DMS53 treated with DMSO at 0.1 percent for 48 hours (cell line): Measurements from ENCODE around the gene MISP.

Experiments
- DNase-seq: peaks from one replicate; lab custom pipeline; 2025; ENCODE audit not compliant: unreplicated experiment; lab: John Stamatoyannopoulos, UW

MISP gene

GRCh38 chr19:772730-773436 lies 22.0 kb downstream of the MISP start:
- DNase-seq: no peak

- DNase-seq: no peak
These were observed 25.6 kb downstream of the MISP start for GRCh38 chr19:776549-776948.

GRCh38 chr19:778910-779653 lies 28.2 kb downstream of the MISP start:
- DNase-seq: no peak

DNA sequence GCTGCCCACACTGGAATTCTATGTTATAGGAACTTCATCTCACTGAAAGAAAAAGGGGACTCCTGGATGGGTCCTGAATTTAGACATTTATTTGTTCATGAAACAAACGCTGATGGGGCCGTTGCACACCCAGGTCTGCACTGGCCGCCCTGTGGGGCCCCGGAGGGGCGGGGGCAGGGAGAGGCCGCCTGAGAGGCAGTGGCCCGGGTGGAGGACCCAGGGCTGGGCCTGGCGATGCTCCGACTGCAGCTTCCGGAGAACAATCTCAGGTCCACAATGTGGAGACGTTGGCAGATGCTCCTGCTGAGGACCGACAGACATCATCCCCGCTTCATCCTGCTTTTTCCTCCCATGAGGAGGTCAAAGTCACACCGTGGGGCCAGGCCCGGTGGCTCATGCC lies 30.0 kb downstream of the MISP start:
- no peak for DNase-seq

DNA sequence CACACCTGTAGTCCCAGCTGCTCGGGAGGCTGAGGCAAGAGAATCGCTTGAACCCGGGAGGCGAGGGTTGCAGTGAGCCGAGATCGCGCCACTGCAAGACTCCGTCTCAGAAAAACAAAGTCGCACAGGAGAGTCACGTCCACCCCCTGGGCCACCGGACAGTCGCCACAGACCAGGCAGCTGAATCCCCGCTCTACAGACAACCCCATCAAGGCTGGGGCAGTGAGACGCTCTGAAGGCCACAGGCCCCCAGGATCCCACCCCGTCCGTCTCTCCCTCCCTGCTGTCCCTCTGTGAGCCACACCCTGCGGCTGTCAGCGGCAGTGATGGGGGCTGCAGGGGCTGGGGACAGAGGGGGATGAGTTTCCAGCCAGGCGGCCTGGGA lies 30.9 kb downstream of the MISP start:
- DNase-seq: no peak

DNA sequence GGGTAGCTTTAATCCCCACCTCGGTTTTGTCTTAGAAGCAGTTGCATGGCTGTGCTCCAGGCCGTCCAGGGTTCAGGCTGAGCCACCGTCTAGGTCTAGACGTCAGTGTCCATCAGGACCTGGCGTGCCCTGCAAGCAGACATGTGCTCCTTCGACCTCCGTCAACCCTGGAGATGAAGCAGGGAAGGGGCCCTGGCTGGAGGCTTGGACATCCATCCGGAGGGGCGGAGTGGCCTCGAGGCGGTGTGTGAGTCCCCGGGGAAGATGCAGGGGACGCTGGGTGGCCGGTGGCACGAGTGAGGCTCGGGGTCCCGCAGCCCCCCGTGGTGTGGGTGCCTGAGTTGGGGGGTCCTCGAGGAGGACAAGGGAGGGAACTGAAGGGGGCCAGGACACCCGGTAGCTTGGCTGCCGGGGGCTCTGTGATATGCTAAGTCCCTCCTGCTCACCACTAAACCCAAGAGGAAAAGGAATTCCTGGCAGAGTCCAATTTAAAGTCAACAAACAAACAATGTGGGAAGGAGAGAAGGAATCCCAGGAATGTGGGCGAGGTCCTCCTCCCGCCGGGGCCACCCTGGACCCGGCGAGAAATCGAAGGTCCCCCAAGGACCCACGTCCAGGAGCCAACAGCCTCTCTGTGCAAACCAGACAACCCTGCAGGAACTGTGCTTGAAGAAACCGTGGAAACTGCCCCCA lies 31.4 kb downstream of the MISP start:
- no peak for DNase-seq

DNA sequence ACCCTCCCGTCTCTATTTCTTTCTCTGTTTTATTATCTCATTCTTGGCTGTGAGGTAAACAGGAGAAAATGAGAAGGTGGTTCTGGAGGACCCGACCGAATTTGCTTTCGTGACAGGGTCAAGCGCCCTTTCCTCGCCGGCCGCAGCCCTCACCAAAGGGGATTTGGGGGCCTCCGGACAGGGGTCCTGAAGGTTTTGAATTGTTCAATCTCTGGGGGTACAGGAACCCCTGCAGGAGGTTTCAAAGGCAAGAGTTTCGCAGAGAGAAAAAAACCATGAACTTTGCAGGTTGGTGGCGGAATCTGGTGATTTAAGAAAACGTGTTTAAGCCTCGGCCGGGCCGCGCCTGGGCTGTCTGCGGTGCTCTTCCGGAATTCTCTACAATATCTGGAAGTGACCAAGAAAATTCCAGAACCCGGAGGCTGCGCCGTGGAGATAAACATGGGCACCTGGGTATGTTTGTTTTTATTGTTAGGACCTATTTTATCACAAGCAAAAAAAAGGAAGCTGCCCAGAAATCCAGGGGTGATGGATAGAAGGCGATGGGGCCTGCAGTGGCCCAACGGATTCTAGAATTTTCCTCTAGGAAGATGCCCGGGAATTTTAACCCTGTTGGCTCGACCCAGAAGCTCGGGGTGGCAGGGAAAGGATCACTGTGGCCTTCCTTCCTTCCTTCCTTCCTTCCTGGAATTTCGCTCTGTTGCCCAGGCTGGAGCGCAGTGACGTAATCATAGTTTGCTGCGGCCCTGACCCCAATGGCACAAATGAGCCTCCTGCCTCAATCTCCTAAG lies 32.2 kb downstream of the MISP start:
- no peak for DNase-seq

DNA sequence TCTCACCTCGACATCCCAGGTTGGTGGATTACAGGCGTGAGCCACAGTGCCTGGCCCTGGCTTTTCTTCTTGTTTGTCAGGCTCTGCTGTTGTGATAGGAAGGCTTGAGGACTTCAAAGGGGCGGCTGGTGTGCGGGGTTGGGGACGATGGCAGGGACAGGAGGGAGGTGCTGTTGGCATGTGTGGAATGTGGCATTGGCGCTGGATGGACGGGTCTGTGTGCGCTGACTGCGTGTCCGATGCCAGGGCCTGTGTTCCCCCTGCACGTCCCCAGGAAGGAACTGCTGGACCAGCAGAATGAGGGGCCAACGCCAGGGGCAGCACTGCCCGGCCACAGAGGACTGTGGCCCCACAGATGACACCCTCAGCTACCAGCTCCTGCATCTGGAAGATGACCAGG lies 33.6 kb downstream of the MISP start:
- DNase-seq: no peak

DNA sequence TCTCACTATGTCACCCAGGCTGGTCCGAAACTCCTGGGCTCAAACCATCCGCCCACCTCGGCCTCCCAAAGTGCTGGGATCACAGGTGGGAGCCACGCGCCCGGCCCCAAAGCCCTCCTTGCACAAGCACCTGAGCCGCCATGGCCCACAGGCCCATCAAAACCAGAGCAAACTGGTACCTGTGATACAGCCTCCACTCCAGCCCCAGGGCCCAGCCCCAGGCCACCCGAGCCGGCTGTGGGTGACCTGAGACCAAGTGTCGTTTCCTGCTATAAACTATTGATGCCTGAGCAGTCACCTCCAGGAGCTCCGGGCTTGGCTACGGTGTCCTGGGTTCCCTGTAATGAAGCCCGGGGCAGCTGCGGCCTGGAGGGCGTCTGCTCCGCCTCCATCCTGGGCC lies 36.6 kb downstream of the MISP start:
- DNase-seq: no peak

GRCh38 chr19:788686-788982 lies 37.7 kb downstream of the MISP start:
- no peak for DNase-seq

DNA sequence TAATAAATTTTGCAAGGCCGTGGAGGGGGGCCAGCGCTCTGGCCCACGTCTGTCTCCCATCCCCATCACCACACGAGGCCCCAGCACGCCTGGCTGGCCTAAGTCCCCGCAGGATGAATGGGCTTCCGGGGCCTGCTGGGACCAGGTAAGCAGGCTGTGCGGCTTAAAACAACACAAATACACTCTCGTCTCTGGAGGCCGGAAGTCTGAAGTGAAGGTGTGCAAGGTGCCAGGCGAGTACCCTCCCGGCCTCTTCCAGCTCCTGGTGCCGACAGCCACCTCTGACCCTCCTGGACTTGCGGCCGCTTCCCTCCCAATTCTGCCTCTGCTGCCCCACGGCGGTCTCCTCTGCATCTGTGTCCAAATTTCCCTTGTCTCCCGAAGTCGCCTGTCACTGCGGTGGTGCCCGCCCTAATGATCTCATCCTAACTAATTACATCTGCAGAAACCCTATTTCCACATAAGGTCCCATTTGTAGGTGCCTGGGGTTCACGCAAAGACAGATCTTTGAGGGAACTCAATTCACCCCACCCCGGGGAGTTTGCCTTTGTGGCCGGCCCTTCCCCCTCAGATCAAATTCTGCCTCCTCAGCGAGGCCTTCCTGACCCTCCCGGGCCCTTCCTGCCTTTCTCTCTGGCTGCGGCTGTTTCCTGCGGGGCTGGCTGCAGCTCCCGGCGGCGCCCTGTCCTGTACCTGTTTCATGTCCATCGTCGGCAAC lies 38.2 kb downstream of the MISP start:
- no peak for DNase-seq

DNA sequence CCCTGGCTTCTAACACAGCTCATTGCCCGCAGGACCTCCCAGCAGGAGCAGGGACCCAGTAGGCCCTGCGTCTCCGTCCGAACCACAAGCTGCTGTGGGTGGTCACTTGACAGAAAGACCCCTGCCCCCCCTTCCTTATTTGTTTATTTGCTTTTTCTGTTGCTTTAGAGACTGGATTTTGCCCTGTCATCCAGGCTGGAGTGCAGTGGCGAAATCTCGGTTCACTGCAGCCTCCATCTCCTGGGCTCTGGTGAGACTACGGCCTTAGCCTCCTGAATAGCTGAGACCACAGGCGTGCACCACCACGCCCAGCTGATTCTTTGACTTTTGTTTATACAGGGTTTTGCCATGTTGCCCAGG lies 38.8 kb downstream of the MISP start:
- no peak for DNase-seq

GRCh38 chr19:791007-791566 lies 40.2 kb downstream of the MISP start:
- DNase-seq: no peak

- DNase-seq: no peak
These were observed 40.8 kb downstream of the MISP start for GRCh38 chr19:791567-792305.

- DNase-seq: no peak
These were observed 41.5 kb downstream of the MISP start for GRCh38 chr19:792306-792885.

DNA sequence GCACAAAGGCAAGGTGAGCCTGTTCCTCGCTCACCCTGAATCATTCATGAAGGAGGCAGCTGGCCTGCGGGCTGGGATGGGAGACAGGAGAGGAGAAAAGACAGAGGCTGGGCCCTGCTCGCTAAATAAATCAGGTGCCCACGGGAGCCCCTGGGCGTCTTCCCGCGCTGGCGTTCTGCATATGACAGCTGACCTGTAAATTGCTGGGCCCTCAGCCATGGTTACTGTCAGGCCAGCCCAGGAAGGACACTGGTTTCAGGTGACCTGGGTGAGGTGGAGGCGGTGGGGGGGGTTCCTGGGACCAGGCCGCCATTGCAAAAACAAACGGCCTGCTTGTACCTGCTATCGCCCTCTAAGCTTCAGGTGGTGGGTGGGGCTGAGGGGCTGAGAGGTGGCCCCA lies 42.9 kb downstream of the MISP start:
- DNase-seq: no peak

DNA sequence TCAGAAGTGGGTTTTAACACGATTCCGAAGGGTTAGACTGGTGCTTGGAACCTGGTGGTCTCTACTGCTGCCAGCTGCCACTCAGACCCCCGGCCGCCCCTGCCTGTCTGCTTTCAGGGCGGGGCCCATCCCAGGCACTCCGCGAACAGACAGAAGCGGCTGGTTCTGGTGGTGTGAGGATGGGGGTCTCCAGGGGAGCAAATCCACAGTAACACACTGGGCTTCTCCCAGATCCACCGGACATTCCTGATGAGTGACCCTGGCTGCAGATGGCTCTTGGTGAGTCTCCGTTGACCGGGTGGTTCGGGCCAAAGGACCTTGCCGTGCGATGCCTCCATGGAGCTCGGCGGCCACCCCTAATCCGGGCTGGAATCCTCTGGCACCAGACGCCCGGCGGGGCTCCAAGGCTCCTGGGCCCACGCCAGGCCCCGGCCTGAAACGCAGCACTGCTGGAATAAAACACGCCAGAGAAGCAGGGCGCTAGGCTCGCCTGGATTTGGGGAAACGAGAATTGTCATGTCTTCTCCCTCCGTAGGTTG lies 44.2 kb downstream of the MISP start:
- no peak for DNase-seq

GRCh38 chr19:795691-796581 lies 45.0 kb downstream of the MISP start:
- DNase-seq: no peak
